ENCODE data around the gene SAYSD1.

Gene SAYSD1

GRCh38 chr6:39076623-39077535, 38.1 kb downstream of the SAYSD1 start:
- Histone ChIP-seq H3K4me2 (no peak overlapping the region), H2AFZ (ENCODE audit: low read depth) (no peak overlapping the region), H3K27ac (no peak overlapping the region), H3K36me3 (ENCODE audit: insufficient read depth) (no peaks in the 10 kb centered on the region), H4K20me1 (ENCODE audit: insufficient read depth) (no peaks in the 10 kb centered on the region), H3K79me2 (ENCODE audit: insufficient read depth, low read depth) (no peaks in the 10 kb centered on the region), H3K4me3 (IDR thresholded peaks at IDR 0.05; ENCODE audit: insufficient read depth, low read depth, low read length) (no peak overlapping the region), H3K4me1 (ENCODE audit: low read depth, poor library complexity, severe bottlenecking) (no peaks in the 10 kb centered on the region), H3K9ac (no peak overlapping the region), H3K27me3 (ENCODE audit: insufficient read depth, low read depth) (0 out of 2 replicates have a peak, but pooled peaks cover 2% of the 10 kb centered on the region)
- no peak for TF ChIP-seq CTCF (conservative IDR thresholded peaks at IDR 0.05; ENCODE audit: low read depth, low read length)

DNA sequence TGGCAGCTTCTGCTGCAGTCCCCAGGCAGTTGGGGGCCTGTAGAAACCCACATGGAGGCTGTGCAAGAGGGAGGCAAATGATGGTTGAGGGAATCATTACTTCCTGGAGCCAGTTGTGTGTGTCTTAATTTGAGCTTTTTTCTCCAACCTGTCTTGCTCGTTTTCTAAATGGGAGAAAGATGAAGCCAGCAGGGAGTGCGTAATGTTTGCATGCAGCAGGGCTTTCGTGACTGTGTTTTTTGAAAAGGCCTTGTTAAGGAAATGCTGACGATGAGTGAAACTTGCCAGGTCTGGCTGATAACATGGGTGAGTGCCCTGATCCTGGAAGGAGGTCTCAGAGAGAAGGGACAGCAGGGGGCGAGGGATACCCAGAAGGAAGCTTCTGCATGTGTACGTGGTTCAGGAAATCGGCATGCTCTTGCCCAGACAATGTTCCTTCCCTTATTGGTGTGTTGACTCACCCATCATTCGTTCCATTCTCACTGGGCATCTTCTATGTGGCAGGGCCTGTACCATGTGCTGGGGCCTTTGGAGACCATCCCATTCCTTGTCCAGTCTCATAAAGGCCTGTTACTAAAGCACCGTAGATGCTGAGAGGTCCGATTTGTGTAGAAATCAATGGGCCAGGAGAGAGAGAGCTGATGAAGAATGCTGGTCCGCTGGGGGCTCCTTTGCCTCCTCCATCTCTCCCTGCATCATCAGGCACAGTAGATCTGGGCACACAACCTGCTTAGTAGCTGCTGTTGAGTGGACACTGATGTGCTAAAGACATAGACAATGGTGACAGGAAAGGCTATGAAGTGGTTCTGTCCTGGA, 39.0 kb downstream of the SAYSD1 start:
- Histone ChIP-seq H3K4me3 (IDR thresholded peaks at IDR 0.05; ENCODE audit: insufficient read depth, low read depth, low read length) (no peak overlapping the region), H4K20me1 (ENCODE audit: insufficient read depth) (no peaks in the 10 kb centered on the region), H3K27me3 (ENCODE audit: insufficient read depth, low read depth) (no peaks in the 10 kb centered on the region), H3K27ac (no peak overlapping the region), H3K36me3 (ENCODE audit: insufficient read depth) (no peaks in the 10 kb centered on the region), H3K4me1 (ENCODE audit: low read depth, poor library complexity, severe bottlenecking) (no peaks in the 10 kb centered on the region), H2AFZ (ENCODE audit: low read depth) (no peak overlapping the region), H3K79me2 (ENCODE audit: insufficient read depth, low read depth) (no peaks in the 10 kb centered on the region), H3K9ac (no peak overlapping the region), H3K4me2 (no peak overlapping the region)
- TF ChIP-seq CTCF (conservative IDR thresholded peaks at IDR 0.05; ENCODE audit: low read depth, low read length): no peak

GRCh38 chr6:39075010-39075686, 39.8 kb downstream of the SAYSD1 start:
- Histone ChIP-seq H4K20me1 (ENCODE audit: insufficient read depth) (no peaks in the 10 kb centered on the region), H3K27ac (no peak overlapping the region), H2AFZ (ENCODE audit: low read depth) (no peak overlapping the region), H3K9ac (no peak overlapping the region), H3K4me3 (IDR thresholded peaks at IDR 0.05; ENCODE audit: insufficient read depth, low read depth, low read length) (no peak overlapping the region), H3K79me2 (ENCODE audit: insufficient read depth, low read depth) (no peaks in the 10 kb centered on the region), H3K4me1 (ENCODE audit: low read depth, poor library complexity, severe bottlenecking) (no peaks in the 10 kb centered on the region), H3K27me3 (ENCODE audit: insufficient read depth, low read depth) (no peaks in the 10 kb centered on the region), H3K36me3 (ENCODE audit: insufficient read depth) (no peaks in the 10 kb centered on the region), H3K4me2 (no peak overlapping the region)
- TF ChIP-seq CTCF (conservative IDR thresholded peaks at IDR 0.05; ENCODE audit: low read depth, low read length): no peak

DNA sequence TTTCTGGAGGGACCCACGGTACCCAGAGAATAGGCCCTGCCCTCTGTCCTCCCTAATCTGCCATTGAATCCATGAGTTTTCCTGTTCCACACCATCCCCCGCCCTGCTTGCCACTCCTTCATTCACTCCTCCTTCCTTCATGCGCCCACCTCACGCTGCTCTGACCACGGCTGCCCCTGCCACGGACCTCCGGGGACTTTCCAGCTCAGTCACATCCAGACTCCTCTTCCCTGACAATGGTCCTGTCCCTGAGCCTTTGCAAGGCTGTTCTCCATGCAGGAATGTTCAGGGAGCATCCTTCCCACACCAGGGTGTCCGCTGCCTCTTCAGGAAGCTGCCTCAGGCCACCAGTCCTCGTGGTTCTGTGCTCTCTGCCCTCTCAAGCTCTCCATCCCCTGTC, 40.5 kb downstream of the SAYSD1 start:
- H3K79me2 ChIP-seq (ENCODE audit: insufficient read depth, low read depth): no peaks in the 10 kb centered on the region
- no peak overlapping the region for H3K4me3 ChIP-seq (IDR thresholded peaks at IDR 0.05; ENCODE audit: insufficient read depth, low read depth, low read length)
- H3K4me2 ChIP-seq: no peak overlapping the region
- no peak for TF ChIP-seq CTCF (conservative IDR thresholded peaks at IDR 0.05; ENCODE audit: low read depth, low read length)
- no peak overlapping the region for H3K27ac ChIP-seq
- H2AFZ ChIP-seq (ENCODE audit: low read depth): no peak overlapping the region
- no peaks in the 10 kb centered on the region for H3K4me1 ChIP-seq (ENCODE audit: low read depth, poor library complexity, severe bottlenecking)
- no peaks in the 10 kb centered on the region for H3K36me3 ChIP-seq (ENCODE audit: insufficient read depth)
- H4K20me1 ChIP-seq (ENCODE audit: insufficient read depth): no peaks in the 10 kb centered on the region
- no peak overlapping the region for H3K9ac ChIP-seq
- H3K27me3 ChIP-seq (ENCODE audit: insufficient read depth, low read depth): no peaks in the 10 kb centered on the region
